Thyroid gland (tissue), 4 donors: ENCODE results near the gene TRPC4. TPM values are rescaled to one million over a fixed set of nuclear protein-coding genes. Genes with fewer than 3 reads are reported as not detected.

Source experiments
- DNase-seq, 2 donors: peaks; one replicate each; pipeline ENCODE4 v3.0.0-alpha.2; 2019
- H3K27ac ChIP-seq, 3 donors: fragments of 200-600 bp; sonication (generic); 1 replicate in 2 of 3; 2 replicates in 1 of 3; pipeline ENCODE4 v1.5.1; 2016 to 2019; ENCODE audit warnings: mild to moderate bottlenecking in 1 of 3, moderate library complexity in 1 of 3
- H3K27me3 ChIP-seq: fragments of 200-600 bp; sonication (generic); one replicate; pipeline ENCODE4 v1.5.1; 2019
- H3K36me3 ChIP-seq, 2 donors: fragments of 200-600 bp; sonication (generic); one replicate each; pipeline ENCODE4 v1.5.1; 2016 to 2019
- H3K4me1 ChIP-seq, 2 donors: fragments of 200-600 bp; sonication (generic); one replicate each; pipeline ENCODE4 v1.5.1; 2017 to 2019
- H3K4me3 ChIP-seq, 3 donors: fragments of 200-600 bp; sonication (generic); replicated peaks in 1 of 3; 1 replicate in 2 of 3; 2 replicates in 1 of 3; pipeline ENCODE4 v1.5.1; 2016; ENCODE audit warnings: mild to moderate bottlenecking in 1 of 3
- H3K9me3 ChIP-seq: fragments of 200-600 bp; sonication (generic); one replicate; pipeline ENCODE4 v1.5.1; 2017
- POLR2A ChIP-seq, 2 donors: fragments of 450-650 bp; IDR thresholded peaks; one replicate each; pipeline ENCODE4 v1.6.1; 2017; ENCODE audit warnings: antibody characterized with exemption in 2 of 2, mild to moderate bottlenecking in 2 of 2, moderate library complexity in 1 of 2
- WGBS, 2 donors: methylation state at CpG; one replicate each; pipeline ENCODE4 v1.1.5; 2017; 5-methylcytosine and 5-hydroxymethylcytosine counted together
- intact Hi-C: fragments of 100-400 bp; cut with DNase I; formaldehyde crosslinking; loops from one replicate; pipeline ENCODE4 v1.15.1; 2023
- total RNA-seq, 4 donors: library from RNA; depleted of rRNA; stranded (reverse); fragments of >200 nt; gene quantifications; one replicate each; pipeline ENCODE4 v1.2.3, GENCODE V29; 2016
- TF ChIP-seq, protein P1 (sequence below), 6 experiments: fragments of 200-600 bp in 3 of 6; fragments of 450-650 bp in 3 of 6; sonication (generic) in 3 of 6; IDR thresholded peaks; one replicate each; pipeline ENCODE4 v1.5.1; 2016 to 2019; ENCODE audit warnings: antibody characterized with exemption in 6 of 6, mild to moderate bottlenecking in 2 of 6, inconsistent platforms in 1 of 6, moderate library complexity in 1 of 6

TRPC4 gene
- total RNA-seq, 4 donors from 2014 or later, result 0.11 to 3.2 (median 0.79) TPM

DNA sequence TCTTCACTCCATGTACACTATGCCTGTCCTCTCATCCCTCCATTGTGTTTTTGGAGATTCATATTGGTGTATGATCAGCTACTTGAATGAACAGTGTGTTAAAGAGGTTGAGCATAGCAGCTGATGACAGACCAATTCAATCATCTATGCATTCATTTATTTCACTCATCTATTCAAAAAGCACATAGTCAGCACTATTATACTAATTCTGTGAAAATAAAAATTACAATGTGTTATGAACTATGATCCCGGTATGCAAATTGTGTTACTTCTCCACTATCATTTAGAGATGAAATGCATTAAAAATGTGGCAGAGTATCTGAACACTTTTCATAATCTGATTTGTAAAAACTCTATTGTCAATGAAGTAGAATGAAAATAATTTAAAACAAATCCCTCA is 5.9 kb downstream of the TRPC4 start:
- Histone ChIP-seq H3K4me1 (no peaks in the 10 kb centered on the region), H3K27me3 (no peaks in the 10 kb centered on the region), H3K27ac (no peak overlapping the region), H3K9me3 (no peaks in the 10 kb centered on the region), H3K4me3 (no peak overlapping the region), H3K36me3 (no peaks in the 10 kb centered on the region)
- intact Hi-C loops, result no loop called here
- TF ChIP-seq POLR2A (IDR thresholded peaks at IDR 0.05), result no peak
- no peak for DNase-seq
- WGBS, 2 donors, result 98% methylated on average over 1 of the region's 1 CpG

DNA sequence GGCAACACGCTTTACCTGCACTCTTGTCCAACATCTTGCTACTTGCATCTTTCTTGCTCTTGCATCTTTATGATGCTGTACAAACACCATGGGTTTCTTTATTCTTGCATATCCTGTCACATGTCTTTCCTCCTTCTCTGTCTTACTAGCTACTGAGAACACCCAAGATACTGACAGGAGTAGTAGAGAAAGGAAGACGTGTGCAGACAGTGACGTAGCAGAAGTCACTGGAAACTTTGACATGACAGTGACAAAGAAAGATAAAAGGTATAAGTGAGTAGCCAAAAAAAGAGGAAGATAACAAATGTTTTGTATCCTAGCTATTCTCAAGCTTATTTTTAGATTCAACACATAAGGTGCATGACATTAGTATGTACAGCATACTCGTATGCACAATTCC is 34.2 kb downstream of the TRPC4 start:
- Histone ChIP-seq H3K36me3 (no peaks in the 10 kb centered on the region), H3K9me3 (no peaks in the 10 kb centered on the region), H3K27me3 (no peaks in the 10 kb centered on the region), H3K4me3 (no peak overlapping the region), H3K27ac (no peak overlapping the region), H3K4me1 (no peaks in the 10 kb centered on the region)
- DNase-seq, result no peak
- no peak for TF ChIP-seq POLR2A (IDR thresholded peaks at IDR 0.05)
- TF ChIP-seq, protein P1, sequence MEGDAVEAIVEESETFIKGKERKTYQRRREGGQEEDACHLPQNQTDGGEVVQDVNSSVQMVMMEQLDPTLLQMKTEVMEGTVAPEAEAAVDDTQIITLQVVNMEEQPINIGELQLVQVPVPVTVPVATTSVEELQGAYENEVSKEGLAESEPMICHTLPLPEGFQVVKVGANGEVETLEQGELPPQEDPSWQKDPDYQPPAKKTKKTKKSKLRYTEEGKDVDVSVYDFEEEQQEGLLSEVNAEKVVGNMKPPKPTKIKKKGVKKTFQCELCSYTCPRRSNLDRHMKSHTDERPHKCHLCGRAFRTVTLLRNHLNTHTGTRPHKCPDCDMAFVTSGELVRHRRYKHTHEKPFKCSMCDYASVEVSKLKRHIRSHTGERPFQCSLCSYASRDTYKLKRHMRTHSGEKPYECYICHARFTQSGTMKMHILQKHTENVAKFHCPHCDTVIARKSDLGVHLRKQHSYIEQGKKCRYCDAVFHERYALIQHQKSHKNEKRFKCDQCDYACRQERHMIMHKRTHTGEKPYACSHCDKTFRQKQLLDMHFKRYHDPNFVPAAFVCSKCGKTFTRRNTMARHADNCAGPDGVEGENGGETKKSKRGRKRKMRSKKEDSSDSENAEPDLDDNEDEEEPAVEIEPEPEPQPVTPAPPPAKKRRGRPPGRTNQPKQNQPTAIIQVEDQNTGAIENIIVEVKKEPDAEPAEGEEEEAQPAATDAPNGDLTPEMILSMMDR (IDR thresholded peaks at IDR 0.05), result no peak
- WGBS, 2 donors, result 93% methylated on average over 4 of the region's 4 CpGs
- intact Hi-C loops, result no loop called here

DNA sequence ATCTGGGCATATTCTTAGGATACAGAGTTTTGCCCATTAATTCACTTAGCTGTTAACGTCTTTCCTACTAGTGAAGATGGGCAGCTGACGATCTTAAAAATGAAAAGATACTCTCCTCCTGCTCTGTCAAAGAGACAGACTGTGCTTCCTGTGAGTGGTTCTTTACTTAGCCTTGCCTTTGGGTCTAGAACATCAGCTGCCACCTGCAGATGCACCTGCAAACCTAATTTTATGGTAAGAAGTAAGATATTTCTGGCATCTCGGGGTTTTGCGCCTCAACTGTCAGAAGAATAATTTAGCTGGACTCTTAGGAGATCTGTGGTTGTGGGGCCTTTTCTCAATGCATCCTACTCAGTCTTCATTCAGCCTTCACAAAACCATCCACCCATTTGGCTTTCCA is 36.2 kb downstream of the TRPC4 start:
- no peak for DNase-seq
- no peaks in the 10 kb centered on the region for H3K4me1 ChIP-seq
- no peak overlapping the region for H3K27ac ChIP-seq
- whole genome bisulfite sequencing, 2 donors, result 64 to 67% methylated on average over 4 of the region's 4 CpGs
- intact Hi-C loops, result no loop called here
- H3K9me3 ChIP-seq, result no peaks in the 10 kb centered on the region
- H3K4me3 ChIP-seq, result no peak overlapping the region
- no peaks in the 10 kb centered on the region for H3K27me3 ChIP-seq
- no peaks in the 10 kb centered on the region for H3K36me3 ChIP-seq
- TF ChIP-seq, protein P1 (IDR thresholded peaks at IDR 0.05), result no peak
- no peak for TF ChIP-seq POLR2A (IDR thresholded peaks at IDR 0.05)

DNA sequence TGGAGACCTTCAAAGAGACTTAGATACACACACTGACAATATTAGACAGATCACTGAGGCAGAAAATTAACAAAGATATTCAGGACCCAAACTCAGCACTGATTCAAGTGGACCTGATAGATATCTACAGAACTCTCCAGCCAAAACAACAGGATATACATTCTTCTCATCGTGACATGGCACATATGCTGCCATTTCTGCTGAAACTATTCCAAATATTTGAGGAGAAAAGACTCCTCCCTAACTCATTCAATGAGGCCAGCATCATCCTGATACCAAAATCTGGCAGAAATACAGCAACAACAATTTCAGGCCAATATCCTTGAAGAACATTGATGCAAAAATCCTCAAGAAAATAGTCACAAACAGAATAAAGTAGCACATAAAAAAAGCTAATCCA is 53.3 kb downstream of the TRPC4 start:
- TF ChIP-seq, protein P1 (IDR thresholded peaks at IDR 0.05), result no peak
- TF ChIP-seq POLR2A (IDR thresholded peaks at IDR 0.05), result no peak
- no peaks in the 10 kb centered on the region for H3K9me3 ChIP-seq
- DNase-seq, result no peak
- no peak overlapping the region for H3K27ac ChIP-seq
- no peaks in the 10 kb centered on the region for H3K36me3 ChIP-seq
- no peak overlapping the region for H3K4me3 ChIP-seq
- no peaks in the 10 kb centered on the region for H3K4me1 ChIP-seq
- 76% methylated on average over 1 of the region's 1 CpG for WGBS, 2 donors
- intact Hi-C loops, result no loop called here
- H3K27me3 ChIP-seq, result no peaks in the 10 kb centered on the region

DNA sequence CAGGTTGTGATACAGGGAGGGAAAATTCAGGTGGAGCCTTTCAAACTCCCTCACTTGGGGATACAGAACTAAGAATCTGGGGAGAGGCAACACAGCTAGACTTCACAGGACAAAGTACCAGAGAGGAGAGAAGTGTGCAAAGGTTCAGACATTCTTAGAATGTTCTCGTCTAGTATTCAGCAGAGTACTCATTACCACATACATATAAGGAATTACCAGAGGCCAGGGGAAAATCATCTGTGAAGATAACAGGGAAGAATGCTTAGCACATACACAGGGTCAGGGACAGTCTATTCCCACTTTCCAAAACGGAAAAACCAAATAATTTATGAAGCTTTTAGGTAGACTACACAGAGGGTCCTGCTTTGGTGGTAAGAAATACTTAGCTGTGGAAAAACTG is 58.1 kb downstream of the TRPC4 start:
- 81 to 83% methylated on average over 2 of the region's 2 CpGs for WGBS, 2 donors
- H3K27ac ChIP-seq, result no peak overlapping the region
- H3K27me3 ChIP-seq, result no peaks in the 10 kb centered on the region
- intact Hi-C loops, result no loop called here
- H3K36me3 ChIP-seq, result no peaks in the 10 kb centered on the region
- H3K4me3 ChIP-seq, result no peak overlapping the region
- DNase-seq, result no peak
- no peaks in the 10 kb centered on the region for H3K9me3 ChIP-seq
- H3K4me1 ChIP-seq, result no peaks in the 10 kb centered on the region
- TF ChIP-seq, protein P1 (IDR thresholded peaks at IDR 0.05), result no peak
- TF ChIP-seq POLR2A (IDR thresholded peaks at IDR 0.05), result no peak

DNA sequence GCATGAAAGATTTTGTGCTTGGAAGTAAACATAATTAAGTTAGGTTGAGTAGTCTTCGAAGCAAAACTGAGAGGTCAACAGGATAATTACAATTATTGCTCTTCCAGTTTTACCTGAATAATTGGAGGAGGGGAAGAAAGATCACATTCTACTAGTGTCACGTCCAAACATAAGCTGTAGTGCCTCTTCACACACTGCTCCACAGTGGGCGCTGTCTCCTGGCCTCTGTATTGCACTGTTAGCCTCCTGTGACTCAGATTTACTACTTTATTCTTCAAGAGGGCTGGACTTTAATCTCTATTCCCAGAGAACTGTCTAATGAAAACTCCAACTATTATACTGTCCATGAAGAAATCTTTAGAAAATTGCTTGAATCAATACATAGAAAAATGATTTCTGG is 62.9 kb downstream of the TRPC4 start:
- 70 to 75% methylated on average over 3 of the region's 3 CpGs for WGBS, 2 donors
- no peak for TF ChIP-seq POLR2A (IDR thresholded peaks at IDR 0.05)
- TF ChIP-seq, protein P1 (IDR thresholded peaks at IDR 0.05), result no peak
- H3K36me3 ChIP-seq, result no peaks in the 10 kb centered on the region
- no peaks in the 10 kb centered on the region for H3K27me3 ChIP-seq
- no peak overlapping the region for H3K27ac ChIP-seq
- DNase-seq, result no peak
- no peaks in the 10 kb centered on the region for H3K9me3 ChIP-seq
- H3K4me1 ChIP-seq, result no peaks in the 10 kb centered on the region
- H3K4me3 ChIP-seq, result no peak overlapping the region
- intact Hi-C loops, result no loop called here
